ENCODE data around the gene THAP4.
"Not testable (repeated sequence)": the region's sequence is repeated elsewhere in the genome, so short reads cannot be mapped to it uniquely, and the experiment has no call there.

The THAP4 gene

DNA sequence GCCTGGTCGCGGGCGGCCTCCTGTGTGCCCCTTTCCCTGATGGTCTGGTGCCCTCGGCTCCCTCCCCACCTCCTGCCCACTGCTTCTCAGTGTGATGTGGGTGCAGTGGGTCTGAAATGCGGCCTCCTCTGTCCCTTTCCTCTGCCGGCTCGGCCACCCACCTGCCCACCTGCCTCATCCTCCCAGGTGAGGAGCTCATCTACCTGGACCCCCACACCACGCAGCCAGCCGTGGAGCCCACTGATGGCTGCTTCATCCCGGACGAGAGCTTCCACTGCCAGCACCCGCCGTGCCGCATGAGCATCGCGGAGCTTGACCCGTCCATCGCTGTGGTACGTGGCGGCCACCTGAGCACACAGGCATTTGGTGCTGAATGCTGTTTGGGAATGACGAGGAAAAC lies 31.4 kb upstream of the THAP4 start:
- no peak overlapping the region for H3K4me3 ChIP-seq (ENCODE audit: low read depth, low read length)
- no peak for DNase-seq (ENCODE audit: low read depth)

DNA sequence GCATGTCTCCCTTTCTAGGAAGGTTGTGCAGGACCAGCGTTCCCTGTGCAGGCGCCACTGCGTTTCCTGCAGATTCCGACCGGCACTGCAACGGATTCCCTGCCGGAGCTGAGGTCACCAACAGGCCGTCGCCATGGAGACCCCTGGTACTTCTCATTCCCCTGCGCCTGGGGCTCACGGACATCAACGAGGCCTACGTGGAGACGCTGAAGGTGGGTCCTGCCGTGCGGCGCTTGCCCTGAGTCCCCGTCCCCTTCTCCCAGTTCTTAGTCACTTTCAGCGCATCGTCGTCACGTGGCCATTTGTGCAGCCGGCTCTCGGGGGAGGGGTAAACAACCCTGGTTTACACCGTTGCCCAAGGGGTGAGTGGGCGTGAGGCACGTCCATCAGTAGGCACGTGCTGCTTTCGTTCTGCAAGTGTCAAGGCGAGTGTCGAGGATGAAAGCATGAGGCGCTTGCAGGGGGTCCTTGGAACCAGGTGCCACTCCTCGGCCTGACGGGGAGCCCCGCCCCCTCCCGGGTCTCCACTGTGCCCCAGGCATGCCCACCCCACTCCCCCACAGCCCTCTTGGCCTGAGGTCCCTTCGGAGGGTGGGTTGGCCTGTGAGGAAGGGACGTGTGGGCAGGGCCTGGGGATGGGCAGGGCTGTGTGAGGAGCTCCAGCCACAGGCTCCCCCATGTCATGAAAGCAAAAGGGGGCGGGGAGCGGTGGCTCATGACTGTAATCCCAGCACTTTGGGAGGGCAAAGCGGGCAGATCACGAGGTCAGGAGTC lies 29.9 kb upstream of the THAP4 start:
- DNase-seq (ENCODE audit: low read depth): no peak
- no peak overlapping the region for H3K4me3 ChIP-seq (ENCODE audit: low read depth, low read length)

DNA sequence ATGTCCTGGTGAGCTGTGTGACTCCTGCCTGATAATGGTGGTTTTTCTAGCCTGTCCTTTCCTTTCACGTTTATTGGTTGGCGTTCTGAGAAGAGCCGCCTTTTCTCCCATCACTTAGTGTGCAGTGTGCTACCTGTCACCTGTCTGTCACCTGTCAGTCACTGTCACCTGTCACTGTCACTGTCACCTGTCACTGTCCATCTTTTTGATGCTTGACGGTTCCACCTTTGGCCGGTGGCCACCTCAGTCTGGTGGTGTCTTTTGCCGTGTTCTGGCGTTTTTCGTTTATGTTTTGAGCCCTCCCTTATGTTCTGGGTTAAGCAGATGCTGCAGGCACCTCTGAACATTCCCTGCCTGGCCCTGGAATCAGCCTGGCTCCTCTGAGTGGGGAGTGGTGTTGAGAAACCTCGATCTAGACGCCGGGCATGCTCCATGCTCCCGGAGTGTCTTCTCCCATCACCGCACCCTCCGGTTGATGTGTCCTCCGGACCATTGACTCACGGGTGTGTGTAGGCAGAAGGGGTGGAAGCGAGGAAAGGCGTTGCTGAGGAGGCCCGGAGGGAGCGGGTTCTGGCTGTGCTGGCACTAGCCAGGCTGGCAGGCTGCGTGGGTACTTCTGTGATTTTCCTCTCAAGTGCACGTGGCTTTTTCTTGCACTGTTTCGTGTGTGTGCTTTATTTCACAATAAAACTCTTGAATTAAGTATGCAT lies 28.9 kb upstream of the THAP4 start:
- H3K4me3 ChIP-seq (ENCODE audit: low read depth, low read length): peak overlapping the region; percentile 19
- no peak for DNase-seq (ENCODE audit: low read depth)

DNA sequence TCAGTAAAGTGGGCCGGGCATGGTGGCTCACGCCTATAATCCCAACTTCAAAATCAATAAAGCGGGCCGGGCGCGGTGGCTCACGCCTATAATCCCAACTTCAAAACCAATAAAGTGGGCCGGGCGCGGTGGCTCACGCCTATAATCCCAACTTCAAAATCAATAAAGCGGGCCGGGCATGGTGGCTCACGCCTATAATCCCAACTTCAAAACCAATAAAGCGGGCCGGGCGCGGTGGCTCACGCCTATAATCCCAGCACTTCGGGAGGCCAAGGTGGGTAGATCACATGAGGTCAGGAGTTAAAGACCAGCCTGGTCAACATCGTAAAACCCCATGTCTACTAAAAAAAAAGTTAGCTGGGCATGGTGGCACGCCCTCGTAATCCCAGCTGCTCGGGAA lies 25.8 kb upstream of the THAP4 start:
- DNase-seq (ENCODE audit: low read depth): not testable (repeated sequence)

DNA sequence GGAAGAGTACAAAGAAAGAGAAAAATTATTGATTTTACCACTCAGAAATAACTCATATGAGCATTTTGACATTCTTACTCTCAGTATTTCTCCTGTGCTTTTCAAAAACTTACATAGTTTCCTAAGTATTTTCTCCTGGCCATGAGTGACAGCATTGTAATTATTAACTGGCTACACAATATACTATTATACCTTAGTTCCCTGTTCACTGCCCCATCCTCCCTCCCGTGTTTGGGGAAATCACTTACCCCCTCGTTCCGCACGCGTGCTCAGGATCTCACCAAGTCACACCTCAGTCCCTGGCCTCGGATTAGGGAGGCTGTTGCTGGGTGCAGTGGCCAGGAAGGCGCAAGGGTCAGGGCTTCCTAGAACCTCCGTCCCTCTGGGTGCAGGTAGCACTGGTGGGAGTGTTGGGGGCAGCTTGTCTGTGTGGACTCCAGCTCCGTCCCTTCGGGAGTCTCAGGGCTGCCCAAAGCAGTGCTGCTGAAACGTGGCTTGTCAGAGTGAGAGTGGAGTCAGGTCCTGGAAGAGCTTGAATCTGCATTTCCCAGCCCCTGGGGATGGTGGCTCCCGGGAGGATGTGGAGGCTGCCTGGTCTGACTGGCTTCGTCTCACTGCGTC lies 23.7 kb upstream of the THAP4 start:
- no peak for DNase-seq (ENCODE audit: low read depth)
- no peak overlapping the region for H3K4me3 ChIP-seq (ENCODE audit: low read depth, low read length)

More for the DNA sequence above, 25.8 kb upstream of the THAP4 start:
- not testable (repeated sequence) for H3K4me3 ChIP-seq (ENCODE audit: low read depth, low read length)

DNA sequence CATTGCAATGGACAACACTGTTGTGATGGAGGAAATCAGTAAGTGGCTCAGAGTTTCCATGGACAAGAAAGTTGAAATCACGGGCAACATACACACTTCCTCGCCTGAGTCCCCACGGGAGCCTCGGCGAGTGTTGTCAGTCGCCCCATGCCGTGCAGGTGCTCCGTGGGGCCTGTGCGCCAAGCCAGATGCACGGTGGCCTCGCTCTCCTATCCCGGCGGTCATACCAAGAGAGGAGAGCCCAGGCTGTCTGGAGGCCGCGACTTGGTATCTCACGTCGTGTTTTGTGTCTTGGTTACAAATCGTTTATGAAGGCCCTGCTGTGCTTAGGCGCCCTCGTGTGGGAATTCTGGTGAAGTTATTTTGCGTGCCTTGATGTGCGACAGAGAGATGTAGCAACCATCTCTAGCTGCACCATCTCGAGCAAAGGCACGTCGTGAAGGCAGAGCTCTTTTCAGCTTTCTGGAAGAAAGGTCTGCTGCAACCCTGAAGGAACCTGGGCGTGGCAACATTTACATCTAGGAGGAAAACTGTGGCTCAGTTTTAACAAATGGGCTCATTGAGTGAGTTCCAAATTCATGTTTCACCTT lies 22.3 kb upstream of the THAP4 start:
- no peak overlapping the region for H3K4me3 ChIP-seq (ENCODE audit: low read depth, low read length)
- peak; percentile 32 for DNase-seq (ENCODE audit: low read depth)

GRCh38 chr2:241658296-241658695 lies 21.3 kb upstream of the THAP4 start:
- DNase-seq (ENCODE audit: low read depth): no peak
- no peak overlapping the region for H3K4me3 ChIP-seq (ENCODE audit: low read depth, low read length)

GRCh38 chr2:241657786-241658254 lies 20.9 kb upstream of the THAP4 start:
- DNase-seq (ENCODE audit: low read depth): no peak
- no peak overlapping the region for H3K4me3 ChIP-seq (ENCODE audit: low read depth, low read length)

DNA sequence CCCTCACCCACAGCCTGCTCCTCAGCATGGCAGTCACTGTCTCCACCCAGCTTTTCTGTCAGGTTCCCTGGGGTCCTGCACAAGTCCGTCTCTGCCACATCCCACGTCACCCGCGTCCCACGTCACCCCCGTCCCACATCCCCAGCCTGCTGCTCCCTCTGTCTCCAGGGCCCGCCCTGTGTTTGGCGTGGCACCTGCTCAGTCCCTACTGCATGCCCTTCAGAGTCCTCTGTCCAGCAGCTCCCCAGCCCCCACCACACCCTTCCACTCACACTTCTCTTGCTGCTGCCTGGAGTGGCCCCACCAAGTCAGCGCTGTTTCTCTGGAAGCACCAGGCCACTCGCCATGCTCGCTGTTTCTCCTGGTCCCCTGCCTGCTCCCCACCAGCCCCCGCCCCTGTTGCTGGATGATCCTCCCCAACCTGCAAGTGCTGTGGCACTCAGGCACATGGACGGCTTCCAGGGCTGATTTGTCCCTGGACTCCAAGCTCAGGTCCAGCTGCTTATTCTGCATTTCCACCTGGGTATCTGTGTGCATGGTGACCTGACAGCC lies 19.3 kb upstream of the THAP4 start:
- H3K4me3 ChIP-seq (ENCODE audit: low read depth, low read length): no peak overlapping the region
- DNase-seq (ENCODE audit: low read depth): no peak

- DNase-seq (ENCODE audit: low read depth): no peak
Measured at GRCh38 chr2:241655516-241656189, 18.7 kb upstream of the THAP4 start.

GRCh38 chr2:241654551-241654950 lies 17.6 kb upstream of the THAP4 start:
- H3K4me3 ChIP-seq (ENCODE audit: low read depth, low read length): no peak overlapping the region
- no peak for DNase-seq (ENCODE audit: low read depth)

More at GRCh38 chr2:241655516-241656189, 18.7 kb upstream of the THAP4 start:
- no peak overlapping the region for H3K4me3 ChIP-seq (ENCODE audit: low read depth, low read length)

DNA sequence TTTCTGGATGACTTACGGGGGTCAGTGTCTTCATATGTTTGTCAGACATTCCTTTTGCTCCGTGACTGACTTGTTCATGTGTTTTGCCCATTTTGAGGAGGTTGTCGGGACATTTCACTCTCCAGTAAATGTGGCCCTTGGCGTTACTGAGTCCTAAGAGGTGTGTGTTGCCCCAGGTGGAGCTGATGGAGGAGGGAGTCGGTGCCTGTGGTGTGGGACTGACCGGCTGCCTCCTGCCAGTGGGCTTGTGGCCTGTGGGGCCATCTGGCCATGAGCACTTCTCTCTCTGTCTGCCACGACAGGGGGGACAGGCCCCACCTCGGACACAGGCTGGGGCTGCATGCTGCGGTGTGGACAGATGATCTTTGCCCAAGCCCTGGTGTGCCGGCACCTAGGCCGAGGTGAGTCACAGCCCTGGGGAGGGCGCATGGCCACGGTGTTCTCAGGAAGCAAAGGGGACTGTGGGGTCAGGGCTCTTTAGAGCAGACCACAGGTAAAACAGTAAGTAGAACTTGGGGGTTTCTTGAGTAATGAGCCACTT lies 16.3 kb upstream of the THAP4 start:
- no peak for DNase-seq (ENCODE audit: low read depth)

GRCh38 chr2:241652722-241653121 lies 15.8 kb upstream of the THAP4 start:
- no peak overlapping the region for H3K4me3 ChIP-seq (ENCODE audit: low read depth, low read length)

More for the DNA sequence above, 16.3 kb upstream of the THAP4 start:
- H3K4me3 ChIP-seq (ENCODE audit: low read depth, low read length): no peak overlapping the region

GRCh38 chr2:241652142-241652541 lies 15.2 kb upstream of the THAP4 start:
- no peak for DNase-seq (ENCODE audit: low read depth)
- H3K4me3 ChIP-seq (ENCODE audit: low read depth, low read length): no peak overlapping the region

More at GRCh38 chr2:241652722-241653121, 15.8 kb upstream of the THAP4 start:
- DNase-seq (ENCODE audit: low read depth): no peak

GRCh38 chr2:241649927-241650326 lies 13.0 kb upstream of the THAP4 start:
- no peak for DNase-seq (ENCODE audit: low read depth)

DNA sequence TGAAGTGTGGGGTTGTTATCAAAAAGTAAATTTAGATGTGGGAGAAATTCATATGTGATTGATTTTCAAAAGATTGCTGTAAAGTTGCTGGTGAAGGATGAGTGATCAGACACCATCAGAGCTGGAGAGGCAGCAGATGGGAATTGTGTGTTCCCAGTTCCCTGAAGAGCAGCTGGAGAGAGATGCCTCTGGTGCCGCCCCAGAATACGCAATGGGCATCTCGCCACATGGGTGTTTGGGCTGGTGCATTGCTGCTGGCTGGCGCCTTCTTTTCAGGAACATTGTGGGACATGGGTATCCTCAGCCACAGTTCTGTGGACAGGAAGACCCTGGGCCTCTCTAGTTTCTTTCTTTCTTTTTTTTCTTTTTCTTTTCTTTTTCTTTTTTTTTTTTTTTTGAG lies 12.4 kb upstream of the THAP4 start:
- no peak for DNase-seq (ENCODE audit: low read depth)
- H3K4me3 ChIP-seq (ENCODE audit: low read depth, low read length): no peak overlapping the region

More at GRCh38 chr2:241649927-241650326, 13.0 kb upstream of the THAP4 start:
- no peak overlapping the region for H3K4me3 ChIP-seq (ENCODE audit: low read depth, low read length)

DNA sequence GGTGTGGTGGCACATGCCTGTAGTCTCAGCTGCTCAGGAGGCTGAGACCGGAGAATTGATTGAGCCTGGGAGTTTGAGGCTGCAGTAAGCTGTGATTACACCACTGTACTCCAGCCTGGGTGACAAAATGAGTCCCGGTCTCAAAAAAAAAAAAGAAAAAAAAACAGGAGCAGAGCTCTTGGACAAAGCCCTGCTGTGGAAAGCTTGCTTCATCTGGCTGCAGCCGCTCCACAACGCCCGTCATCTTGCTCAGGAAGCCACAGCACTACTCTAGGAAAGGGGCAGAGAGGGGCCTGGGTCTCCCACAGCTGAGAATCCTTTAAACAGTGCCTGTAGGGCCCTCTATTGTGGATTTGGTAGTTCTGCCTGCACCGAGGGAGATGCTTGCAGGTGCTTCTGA lies 11.5 kb upstream of the THAP4 start:
- DNase-seq (ENCODE audit: low read depth): no peak

DNA sequence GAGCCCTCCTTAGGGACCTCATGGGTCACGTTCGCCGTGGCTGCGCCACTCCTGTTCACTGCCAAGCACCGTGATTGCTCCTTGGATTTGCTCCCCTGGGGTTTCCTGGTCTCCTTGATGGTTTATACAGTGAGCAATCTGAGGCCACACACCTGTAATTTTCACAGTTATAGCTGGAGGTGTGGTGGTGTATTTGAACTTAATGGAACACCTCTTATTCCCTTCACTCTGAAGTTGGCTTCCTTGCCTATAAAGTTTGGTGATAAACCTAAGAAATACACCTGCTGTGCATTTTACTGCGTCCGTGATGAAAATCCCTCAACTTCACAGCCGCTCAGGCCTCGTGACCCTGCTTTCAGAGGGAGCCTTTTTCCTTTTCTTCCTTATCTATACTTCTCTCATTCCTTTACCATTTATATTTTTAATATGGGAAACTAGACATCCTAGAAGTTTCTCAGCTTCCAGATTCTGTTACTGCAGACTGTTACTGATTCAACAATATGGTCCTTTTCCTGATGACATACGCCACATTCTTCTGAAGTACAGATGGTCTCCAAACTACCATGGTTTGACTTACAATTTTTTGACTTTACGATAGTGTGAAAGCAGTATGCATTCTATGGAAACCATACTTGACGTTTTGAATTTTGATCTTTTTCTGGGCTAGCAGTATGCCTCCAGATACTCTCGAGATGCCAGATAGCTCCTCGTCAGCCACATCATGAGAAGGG lies 9.1 kb upstream of the THAP4 start:
- no peak for DNase-seq (ENCODE audit: low read depth)
- H3K4me3 ChIP-seq (ENCODE audit: low read depth, low read length): no peak overlapping the region

More for the DNA sequence above, 11.5 kb upstream of the THAP4 start:
- H3K4me3 ChIP-seq (ENCODE audit: low read depth, low read length): no peak overlapping the region
